ENCODE data around the gene HOXA2.

The HOXA2 gene

DNA sequence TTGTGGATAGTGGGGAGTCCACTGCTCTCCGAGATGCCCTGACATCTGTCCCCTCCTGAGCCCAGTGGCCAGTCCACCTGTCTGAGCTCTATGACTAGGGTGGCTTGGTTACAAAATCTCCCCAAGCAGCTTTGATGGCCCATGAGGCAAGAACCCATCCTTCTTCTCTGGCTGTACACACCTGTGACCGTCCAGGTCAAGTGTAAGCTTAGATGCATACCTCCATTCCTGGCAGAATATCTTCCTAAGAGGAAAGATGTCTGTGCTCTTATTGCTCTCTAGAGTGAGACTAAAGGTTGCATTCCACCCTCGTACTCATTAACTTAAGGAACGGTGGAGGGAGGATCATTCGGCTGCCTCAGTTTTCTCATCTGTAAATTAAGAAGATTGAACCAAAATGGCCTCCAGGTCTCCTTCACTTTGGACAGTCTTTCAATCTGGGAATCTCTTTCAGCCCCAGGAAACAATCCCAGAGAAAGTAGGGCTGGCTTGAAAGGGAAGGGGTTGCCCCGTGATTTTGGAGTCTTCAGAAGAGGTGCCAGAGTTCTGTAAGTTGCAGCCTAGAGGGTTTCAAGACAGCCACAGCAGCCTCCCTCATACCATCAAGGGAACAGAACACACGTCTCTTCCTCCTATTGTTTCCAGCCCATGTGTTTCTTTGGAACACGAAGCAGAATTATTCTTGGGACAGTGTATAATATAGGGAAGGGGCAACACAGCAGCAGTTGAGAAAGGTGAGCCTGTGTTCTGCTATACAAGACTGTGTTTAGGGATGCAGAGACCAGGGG lies 22.6 kb upstream of the HOXA2 start:
- DNase-seq (ENCODE audit: low spot score): no peak

DNA sequence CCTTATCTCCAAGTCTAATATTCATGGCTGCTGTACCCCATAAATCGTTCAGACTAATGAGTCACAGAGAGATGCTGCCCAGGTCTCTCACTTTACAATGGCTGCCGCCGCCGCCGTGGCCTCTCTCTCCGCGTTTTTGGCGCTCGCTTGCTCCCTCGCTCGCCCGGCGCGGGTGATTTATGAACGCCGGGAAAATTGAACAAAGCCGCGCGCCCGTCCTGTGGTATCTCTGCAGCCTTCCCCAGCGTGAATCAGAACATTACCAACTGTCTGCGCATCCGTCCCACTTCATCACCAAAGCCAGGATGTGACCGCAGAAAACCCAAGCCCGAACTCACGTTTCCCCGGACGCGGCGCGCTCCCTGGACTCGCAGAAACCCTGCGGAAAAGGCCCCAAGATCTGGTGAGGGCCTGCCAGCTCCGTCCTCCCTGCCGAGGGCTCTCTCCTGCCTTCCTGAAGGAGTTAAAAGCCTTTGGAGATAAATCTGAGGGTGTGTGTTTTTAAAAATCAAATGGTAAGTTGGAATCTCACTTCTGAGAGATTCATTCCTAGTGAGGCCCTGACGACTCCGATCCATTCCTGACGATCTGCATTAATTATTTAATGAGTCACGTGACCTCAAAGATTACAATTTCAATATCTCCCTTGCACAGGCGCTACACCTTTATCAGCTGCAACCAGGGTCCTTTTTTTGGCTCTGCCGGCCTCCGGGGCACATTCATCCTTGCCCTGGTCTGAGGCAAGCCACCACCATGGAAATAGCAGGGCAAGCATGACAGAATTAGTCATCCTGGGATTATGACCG lies 21.8 kb upstream of the HOXA2 start:
- no peak for DNase-seq (ENCODE audit: low spot score)

DNA sequence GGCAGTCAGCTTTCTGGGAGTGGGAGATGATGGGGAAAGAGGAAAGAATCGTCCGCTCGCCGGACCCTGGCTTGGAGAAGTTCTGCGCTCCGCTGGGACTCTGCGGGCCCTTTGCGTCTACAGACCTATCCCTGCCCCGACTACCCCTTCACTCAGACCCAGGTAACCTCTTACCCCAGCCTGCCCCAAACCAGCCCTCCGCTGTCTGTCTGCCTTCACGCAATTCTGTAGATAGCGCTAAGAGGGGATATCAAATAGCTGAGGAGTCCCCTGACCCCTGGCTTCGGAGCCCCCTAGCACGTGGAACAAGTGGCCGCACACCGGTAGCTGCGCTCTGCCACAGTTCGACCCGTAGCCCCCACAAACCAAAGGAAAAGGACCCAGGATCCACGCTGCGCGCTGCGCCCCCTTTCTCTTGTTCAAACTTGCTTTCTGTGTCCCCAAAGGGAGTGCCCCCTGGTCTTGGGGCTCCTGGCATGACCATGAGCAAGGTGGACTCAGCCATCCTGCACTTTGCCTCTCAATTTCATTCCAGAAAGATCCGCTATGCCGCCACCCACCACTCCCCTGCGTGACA lies 21.1 kb upstream of the HOXA2 start:
- DNase-seq (ENCODE audit: low spot score): no peak

DNA sequence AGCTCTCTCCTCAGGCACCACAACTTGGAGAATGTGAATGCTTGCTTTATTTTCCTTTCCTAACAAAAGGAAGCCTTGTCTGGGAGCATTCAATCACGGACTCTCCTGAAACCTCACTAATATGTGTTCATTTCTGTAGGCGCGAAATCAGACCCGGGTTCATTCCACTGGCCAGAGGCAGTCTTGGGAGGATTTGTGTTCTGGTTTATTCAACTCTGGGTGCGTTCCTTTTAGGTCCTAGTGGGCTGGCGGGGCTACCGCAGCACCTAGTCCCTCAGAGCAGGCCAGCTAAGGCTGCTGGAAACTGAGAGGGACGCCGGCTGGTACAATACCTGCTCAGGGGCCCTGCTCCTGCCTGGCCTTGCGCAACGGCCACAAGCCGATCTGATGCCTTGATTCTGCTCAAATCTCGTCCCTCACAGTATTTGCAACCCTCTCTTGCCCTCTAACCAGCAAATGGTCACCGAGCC lies 20.6 kb upstream of the HOXA2 start:
- no peak for DNase-seq (ENCODE audit: low spot score)

DNA sequence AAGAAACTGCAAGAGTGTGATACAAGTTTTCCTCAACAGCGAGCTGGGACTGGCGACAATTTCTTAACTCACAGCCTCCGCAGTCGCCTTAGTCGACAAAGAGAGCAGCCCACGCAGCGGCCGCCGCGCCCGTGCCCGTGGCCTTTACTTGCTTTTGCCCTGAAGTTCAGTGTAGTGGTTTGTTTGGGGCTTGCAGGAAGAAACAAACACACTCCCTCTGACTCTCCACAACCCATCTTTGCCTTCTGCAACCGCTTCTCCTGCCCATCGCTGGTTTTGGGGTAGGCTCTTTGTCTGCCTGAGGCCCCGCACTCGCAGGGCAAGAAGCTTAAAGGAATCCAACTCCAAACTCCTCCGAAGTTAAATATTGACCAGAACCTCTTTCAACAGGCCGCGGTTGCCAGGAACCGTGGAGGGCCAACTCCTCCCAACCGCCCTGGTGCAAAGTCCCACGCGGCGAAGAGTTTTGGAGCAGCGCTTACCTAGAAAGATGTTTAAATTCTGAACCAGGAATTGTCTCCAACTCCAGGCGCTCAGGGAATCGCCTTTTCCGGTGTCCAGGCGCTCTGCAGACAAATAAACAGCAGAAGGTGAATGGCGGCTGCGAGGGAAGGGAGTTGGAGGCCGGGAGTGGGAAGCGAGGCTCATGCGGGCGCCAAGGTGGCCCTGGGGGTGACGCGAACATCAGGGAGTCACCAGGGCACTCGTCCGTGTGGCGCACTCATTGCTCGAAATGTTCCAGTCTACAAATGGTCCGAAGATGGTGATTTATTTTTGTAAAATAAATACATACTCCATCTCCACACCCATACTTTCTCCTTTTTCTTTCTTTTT lies 19.8 kb upstream of the HOXA2 start:
- no peak for DNase-seq (ENCODE audit: low spot score)

DNA sequence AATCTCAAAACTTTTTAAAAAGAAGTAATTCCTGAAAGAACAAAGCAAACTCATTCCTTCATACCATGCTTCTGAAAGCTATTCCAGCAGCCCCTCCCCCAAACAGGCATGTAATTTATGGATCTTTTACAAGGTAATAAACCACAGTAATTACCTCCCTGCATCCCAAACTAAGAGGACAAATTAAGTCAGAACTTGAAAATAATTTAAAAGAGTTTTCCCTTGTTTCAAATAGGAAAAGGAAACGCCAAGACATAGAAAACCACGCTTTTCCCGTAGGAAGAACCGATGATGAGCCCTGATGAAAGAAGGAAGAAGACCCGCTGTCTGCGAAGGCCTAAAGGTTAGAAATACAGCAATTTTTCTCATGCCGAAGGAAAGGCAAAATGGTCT lies 19.2 kb upstream of the HOXA2 start:
- DNase-seq (ENCODE audit: low spot score): no peak

DNA sequence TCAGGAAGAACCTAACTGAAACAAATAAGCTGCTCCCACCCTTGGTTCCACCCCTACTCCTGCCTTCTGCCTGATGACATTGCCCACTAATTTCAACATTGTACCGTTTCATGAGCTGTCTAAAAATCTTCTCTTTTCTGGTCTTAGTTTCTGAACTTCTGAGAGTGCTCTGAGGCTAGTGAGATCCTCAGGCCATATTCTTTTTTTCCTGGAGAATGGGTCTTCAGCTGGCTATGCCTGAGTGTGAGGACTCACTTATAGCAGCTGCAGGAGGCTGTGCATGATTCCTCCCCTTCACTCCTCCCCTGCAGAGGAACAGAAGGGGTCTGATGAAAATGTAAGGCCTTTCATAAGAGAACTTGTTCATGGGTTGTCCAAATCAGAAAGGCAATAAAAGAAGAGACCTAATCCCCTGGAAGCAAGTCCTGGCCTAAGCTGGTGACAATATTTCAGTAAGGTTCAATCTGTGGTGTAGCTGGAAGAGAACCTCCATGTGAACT lies 17.0 kb upstream of the HOXA2 start:
- no peak for DNase-seq (ENCODE audit: low spot score)

DNA sequence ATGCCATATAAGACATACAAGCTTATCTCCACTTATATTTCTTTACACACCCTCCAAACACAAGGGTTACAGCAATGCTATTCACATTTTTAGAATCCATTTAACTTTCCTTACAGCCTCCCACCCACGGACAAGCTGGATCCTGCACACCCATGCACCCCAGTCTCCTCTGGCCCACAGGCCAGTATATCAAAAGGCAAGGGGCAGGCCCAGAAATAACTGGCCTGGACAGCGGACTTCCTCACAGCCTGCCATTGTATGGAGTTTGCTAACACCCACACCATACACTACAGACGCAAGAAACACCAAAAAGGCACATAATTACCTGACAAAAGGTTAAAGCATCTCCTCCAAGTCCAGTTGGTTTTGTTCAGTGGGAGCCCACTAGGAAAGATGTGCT lies 16.1 kb upstream of the HOXA2 start:
- no peak for DNase-seq (ENCODE audit: low spot score)

DNA sequence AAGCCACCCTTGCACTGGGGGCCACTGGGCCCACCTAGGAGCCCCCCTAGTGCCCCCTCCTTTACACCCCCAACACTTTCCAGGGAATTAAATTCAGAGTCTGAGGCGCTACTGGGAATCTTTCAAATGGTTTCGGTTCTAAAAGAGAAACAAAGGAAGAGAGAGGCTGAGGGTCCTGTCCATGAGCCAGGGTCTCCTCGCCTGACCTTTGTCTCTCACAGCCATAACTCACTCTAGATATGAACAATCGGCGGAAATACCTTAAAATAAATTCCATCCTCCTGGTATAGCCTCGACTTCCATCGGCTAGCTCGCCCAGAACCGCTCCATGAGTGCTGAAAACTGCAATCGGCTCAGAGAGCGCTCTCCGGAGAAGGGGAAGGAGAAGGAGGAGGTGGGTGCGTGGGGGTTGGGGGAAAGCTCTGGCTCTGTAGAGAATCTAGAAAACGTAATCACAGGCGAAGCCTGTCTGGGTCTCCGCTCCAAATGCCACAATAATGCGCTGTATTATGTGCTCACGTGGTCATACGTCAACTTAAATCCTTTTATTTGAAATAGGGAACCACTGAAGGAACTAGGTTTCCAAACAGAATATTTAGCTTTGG lies 15.5 kb upstream of the HOXA2 start:
- no peak for DNase-seq (ENCODE audit: low spot score)

DNA sequence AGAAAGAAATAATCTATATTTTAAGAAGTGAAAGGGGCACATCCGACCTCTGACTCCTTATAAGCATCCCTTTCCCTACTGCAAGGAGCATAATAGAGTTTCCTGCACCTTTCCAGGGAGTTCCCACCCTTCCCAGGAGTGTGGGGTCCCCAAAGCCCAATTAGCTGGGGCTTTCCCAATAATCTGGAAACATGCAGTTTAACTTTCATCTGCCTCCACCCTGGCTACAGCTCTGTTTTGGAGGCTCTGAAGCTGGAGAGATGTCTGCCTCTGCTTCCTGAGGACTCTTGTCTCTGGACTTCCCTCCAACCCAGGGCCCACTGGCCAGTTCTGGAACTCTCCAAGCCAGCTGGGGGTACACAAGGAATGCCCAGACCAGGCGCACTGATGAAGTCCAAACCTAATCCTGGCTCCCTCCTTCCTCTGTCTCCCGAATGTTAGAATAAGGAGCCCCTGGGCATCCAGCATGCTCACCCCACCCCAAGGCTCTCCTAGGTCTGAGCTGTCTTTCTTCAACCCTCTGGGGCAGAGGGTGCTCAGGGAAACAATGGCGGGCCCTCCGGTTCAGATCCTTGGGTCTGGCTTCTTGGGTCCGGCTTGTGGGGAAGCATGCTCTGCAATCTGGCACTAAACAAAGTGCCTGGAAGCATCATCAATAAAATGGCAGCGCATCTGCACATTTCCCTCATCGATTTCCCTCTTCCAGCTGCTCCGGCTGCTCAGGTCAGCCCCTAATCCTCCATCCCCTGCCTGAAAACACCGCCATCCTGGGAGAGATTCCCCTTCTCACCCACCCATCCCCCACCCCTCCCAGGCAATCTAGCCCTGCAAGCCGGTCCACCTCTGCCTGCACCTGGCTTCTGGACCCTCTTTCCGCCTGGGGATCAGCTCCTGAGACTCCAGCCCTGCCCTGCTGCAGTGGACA lies 14.7 kb upstream of the HOXA2 start:
- no peak for DNase-seq (ENCODE audit: low spot score)

DNA sequence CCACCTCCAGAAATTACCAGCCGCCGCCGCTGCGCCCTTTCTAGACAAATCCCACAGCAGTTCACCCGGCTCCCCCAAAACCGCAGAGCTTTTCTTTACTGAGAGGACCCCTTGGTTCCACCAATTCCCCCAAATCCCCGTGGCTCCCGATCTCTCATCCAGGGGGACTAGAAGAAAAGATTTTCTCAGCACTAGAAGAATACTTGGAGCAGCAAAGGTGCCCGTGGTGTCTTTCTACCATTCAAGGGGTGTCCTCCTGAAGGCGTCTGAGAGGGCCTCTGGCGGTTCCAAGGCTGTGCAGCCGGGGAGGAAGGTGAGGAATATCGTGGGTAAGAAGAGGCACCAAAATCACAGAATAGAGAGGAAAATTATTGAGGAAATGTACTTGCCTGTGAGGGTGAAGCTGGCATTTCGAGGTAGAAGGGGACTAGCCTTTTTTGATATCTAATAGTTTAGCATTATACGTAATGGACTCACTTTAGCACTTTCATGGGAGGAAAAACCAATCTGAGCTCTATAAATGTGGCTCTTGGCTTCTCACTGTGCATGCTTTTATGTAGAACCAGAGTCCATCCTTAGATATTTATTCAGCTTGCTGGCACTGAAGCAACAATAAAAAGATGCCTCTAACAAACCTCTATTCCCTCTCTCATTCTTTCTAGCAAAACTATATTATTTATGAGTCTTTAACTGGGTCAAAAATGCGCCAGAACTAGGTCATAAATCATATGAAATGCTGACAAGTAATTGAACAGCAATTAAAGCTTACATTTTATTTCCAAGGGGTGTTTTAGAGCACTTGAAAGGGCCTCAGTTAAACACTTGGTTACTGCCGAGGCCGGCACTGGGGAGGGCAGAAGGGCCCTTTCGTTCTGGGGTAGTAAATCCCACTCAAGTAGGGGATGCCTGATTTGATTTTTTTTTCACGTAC lies 13.8 kb upstream of the HOXA2 start:
- DNase-seq (ENCODE audit: low spot score): no peak

DNA sequence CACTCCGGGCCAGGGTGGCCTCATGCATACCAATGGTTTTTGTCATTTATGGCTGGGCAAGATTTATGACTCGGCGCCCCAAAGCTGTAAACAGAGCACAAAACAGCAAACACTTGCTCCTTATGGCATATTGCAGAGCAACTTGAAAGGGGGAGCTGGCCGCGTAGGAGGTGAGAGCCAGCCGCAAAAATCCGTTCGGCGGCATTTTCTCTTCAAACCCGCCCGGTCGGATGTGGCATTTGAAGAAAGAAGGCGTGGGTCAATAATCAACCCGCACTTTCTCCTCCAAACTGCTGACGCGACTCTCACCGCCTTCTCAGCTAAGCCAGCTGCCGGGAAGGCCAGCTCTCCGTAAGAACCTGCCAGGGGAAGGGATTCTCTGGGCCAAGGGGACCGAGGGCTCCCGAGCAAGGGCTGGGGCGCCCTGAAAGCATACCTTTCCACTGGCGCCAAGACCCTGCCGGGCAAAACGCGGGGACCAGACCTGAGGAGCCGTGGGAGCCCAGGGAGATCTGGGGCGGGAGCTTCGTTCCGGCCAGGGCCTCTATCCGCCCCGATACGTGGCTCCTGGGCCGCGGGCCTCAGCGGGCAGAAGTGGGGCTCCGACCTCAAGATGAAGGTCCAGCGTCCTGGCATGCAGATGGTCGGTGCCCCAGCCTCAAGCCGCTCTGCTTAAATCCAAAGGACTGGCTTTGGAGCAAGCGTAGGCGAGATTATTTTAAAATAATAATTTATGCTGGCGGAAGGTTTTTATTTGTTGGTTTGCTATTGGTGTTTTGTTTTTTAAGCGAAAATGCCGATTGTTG lies 12.9 kb upstream of the HOXA2 start:
- no peak for DNase-seq (ENCODE audit: low spot score)

DNA sequence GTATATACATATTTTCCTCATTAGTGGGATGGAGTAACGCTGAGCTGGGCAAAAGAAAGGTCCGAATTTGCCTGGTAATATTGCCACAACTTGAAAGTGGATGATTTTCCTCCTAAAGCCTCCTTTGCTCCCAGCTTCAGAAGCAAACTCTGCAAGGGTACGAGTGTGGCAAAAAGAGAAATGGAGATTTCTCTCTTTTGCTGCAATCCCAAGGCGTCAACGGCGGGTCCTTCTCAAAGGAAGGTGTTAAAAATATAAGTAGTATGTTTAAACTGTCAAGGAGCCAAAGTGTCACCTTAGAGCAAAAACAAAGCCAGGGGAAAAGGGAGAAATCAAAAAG lies 12.4 kb upstream of the HOXA2 start:
- no peak for DNase-seq (ENCODE audit: low spot score)

DNA sequence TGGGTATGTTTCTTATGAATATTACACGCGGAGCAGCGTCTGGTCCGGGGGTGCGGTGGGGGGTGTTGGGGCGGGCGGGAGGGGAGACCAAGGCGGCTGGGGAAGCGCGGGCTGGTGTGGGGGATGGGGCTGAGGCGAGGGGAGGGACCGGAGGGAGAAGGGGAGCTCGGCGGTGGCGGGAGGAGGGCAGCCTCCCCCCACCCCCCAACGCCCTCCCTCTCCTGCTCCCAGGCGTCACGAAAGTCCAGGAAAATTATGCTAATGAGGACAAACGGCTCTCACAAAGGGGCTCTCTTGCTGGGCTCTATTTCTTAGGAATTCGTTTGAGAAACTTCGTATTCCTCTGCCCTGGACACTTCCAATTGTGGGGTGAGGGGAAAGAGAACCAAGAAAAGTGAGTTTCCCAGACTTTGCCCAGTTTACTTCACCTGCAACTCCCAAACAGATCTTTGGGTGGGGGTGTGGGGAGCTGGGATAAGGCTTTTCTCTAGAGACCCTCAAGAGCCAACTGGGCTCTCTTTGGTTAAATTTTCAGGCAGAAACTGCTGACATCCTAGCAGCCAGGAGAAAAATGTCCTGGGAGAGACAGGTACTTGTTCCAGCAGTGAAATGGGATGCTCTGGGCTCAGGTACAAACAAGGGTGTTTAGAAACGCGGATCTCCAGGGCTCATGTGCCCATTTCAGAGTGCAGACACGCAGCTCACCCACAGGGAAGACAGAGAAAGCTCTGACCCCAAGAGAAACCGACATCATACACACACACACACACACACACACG lies 11.7 kb upstream of the HOXA2 start:
- no peak for DNase-seq (ENCODE audit: low spot score)

DNA sequence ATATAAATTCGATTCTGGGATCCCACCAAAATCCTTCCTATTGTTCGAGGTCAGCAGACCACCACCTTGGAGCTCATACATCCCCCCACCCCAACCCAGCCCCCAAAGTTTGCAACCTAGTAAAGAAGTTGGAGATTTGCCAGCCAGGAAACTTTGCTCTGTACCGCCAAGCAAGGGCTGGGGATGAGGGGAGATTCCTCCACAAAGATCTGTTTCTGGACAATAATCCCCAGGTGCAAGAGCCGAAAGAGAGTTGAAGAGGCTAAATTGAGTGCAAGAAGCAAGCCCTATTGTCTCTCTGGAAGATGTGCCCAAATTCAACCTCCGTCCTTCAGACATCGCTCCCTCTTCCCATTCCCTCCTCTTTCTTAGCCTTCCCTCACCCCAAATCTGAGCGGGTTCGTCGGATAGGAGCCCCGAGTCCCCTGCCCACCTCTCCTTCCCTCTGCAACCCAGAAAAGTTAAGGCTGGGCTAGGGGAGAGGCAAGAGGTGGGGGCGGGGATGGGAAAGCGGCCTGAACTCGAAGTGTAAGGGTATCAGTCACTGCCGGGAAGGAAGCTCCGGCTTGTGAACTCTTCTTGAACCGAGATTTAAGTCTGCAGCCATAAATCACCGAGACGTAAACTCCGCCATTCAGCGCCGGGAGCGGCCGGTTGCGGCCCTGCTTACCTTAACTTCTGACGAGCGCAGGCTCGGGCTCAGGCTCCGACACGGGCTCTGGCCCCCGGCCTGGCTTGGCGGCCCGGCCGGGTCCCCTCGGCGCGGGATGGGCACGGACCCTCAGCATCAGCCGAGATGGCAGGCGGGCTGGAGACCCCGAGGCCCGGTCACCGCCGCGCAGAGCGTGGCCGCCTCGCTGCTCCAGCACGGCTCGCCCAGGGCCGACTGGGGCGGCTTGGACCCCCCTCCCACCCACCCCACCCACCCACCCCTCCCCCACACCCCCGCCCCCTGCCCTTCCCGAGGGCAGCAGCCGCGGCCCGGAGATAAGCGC lies 10.8 kb upstream of the HOXA2 start:
- no peak for DNase-seq (ENCODE audit: low spot score)

DNA sequence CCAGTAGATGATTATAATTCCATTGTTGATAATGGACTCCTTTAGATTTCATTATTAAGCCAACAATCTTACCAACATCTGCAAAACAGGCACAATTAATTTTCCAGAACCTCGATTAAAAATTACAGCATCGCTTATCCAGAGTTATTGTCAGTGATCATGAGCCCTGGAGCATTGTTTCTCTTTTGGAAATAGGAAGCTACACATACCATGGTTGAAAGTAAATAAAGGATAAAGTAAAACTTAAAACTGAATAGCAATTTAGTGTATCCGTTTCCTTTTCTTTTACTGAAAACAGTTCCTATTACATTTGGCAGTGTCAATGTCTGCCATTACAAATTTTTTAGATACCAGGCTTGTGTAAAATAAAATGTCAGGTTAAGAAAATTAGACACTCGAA lies 9.9 kb upstream of the HOXA2 start:
- DNase-seq (ENCODE audit: low spot score): no peak
